Esophagus muscularis mucosa (tissue), 4 donors: ENCODE data around the gene KLKB1. TPM values are rescaled to one million over a fixed set of nuclear protein-coding genes. Genes with fewer than 3 reads are reported as not detected.
"Not testable (repeated sequence)": the region's sequence is repeated elsewhere in the genome, so short reads cannot be mapped to it uniquely, and the experiment has no call there.

Experiments used
- DNase-seq: peaks from one replicate; pipeline ENCODE4 v3.0.0-alpha.2; 2017; ENCODE audit errors: extremely low spot score
- H3K27ac ChIP-seq, 4 donors: fragments of 200-600 bp; sonication (generic); replicated peaks in 1 of 4; 1 replicate in 3 of 4; 2 replicates in 1 of 4; pipeline ENCODE4 v1.5.1; 2016 to 2019; ENCODE audit warnings: mild to moderate bottlenecking in 1 of 4
- H3K27me3 ChIP-seq, 4 donors: fragments of 200-600 bp; sonication (generic); one replicate each; pipeline versions ENCODE4 v1.5.1 to v1.6.0; 2016 to 2019
- H3K36me3 ChIP-seq, 4 donors: fragments of 200-600 bp; sonication (generic); one replicate each; pipeline ENCODE4 v1.5.1; 2016 to 2019
- H3K4me1 ChIP-seq, 4 donors: fragments of 200-600 bp; sonication (generic); one replicate each; pipeline ENCODE4 v1.5.1; 2016 to 2019
- H3K4me3 ChIP-seq, 4 donors: fragments of 200-600 bp; sonication (generic); 1 replicate in 2 of 4; 2 replicates in 2 of 4; pipeline ENCODE4 v1.5.1; 2016 to 2019; ENCODE audit warnings: mild to moderate bottlenecking in 4 of 4, moderate library complexity in 1 of 4
- H3K9me3 ChIP-seq, 4 donors: fragments of 200-600 bp; sonication (generic); 1 replicate in 3 of 4; 2 replicates in 1 of 4; pipeline ENCODE4 v1.5.1; 2016 to 2019
- CTCF ChIP-seq, 3 experiments: fragments of 200-600 bp in 2 of 3; fragments of 450-650 bp in 1 of 3; sonication (generic) in 2 of 3; IDR thresholded peaks; one replicate each; pipeline ENCODE4 v1.5.1; 2017 to 2019; ENCODE audit warnings: antibody characterized with exemption in 3 of 3, mild to moderate bottlenecking in 2 of 3, moderate library complexity in 1 of 3
- EP300 ChIP-seq: sonication (generic); formaldehyde crosslinking; IDR thresholded peaks from one replicate; pipeline ENCODE4 v1.6.1; 2017; ENCODE audit warnings: antibody characterized with exemption
- POLR2A ChIP-seq: fragments of 450-650 bp; IDR thresholded peaks from one replicate; pipeline ENCODE4 v1.6.1; 2017; ENCODE audit warnings: antibody characterized with exemption, moderate library complexity, mild to moderate bottlenecking, low read depth
- POLR2AphosphoS5 ChIP-seq, 2 donors: sonication (generic); formaldehyde crosslinking; IDR thresholded peaks; one replicate each; pipeline ENCODE4 v1.6.1; 2017; ENCODE audit warnings: antibody characterized with exemption in 2 of 2
- WGBS: methylation state at CpG from one replicate; pipeline ENCODE4 v1.1.5; 2018; 5-methylcytosine and 5-hydroxymethylcytosine counted together
- intact Hi-C: fragments of 100-400 bp; cut with DNase I; formaldehyde crosslinking; loops from one replicate; pipeline ENCODE4 v1.15.1; 2023
- total RNA-seq, 4 donors: library from RNA; depleted of rRNA; stranded (reverse); fragments of >200 nt; gene quantifications; one replicate each; pipeline versions ENCODE4 v1.1.0 to v1.2.1, GENCODE V29; 2016

KLKB1 gene
- total RNA-seq, 4 donors from 2014 or later = 0.45 to 2.0 (median 0.83) TPM

GRCh38 chr4:186264660-186265059 is 37.4 kb downstream of the KLKB1 start:
- peaks cover 0 to 9% (median 0%) of the 10 kb centered on the region in 4 donors for H3K27me3 ChIP-seq
- H3K4me3 ChIP-seq = no peak overlapping the region
- intact Hi-C loops = no loop called here

GRCh38 chr4:186265250-186265649 is 37.9 kb downstream of the KLKB1 start:
- 92% methylated on average over 11 of the region's 11 CpGs for WGBS
- intact Hi-C loops, H3K27me3 ChIP-seq: not testable (repeated sequence)

More at GRCh38 chr4:186264660-186265059, 37.4 kb downstream of the KLKB1 start:
- no peaks in the 10 kb centered on the region for H3K9me3 ChIP-seq
- TF ChIP-seq EP300 (no peak), POLR2A (no peak), CTCF (IDR thresholded peaks at IDR 0.05) (no peak), POLR2AphosphoS5 (IDR thresholded peaks at IDR 0.05) (no peak)
- no peaks in the 10 kb centered on the region for H3K4me1 ChIP-seq
- DNase-seq = no peak
- 91% methylated on average over 7 of the region's 7 CpGs for WGBS
- no peaks in the 10 kb centered on the region for H3K36me3 ChIP-seq
- H3K27ac ChIP-seq = no peak overlapping the region

GRCh38 chr4:186265683-186266652 is 38.7 kb downstream of the KLKB1 start, which contains the start of gene F11:
Gene F11, plus strand, starts transcription at chr4:186266189. Its CDS starts 948 bp downstream, at chr4:186267137.
- WGBS = 78% methylated on average over 10 of the region's 10 CpGs
- Histone ChIP-seq H3K36me3 (no peaks in the 10 kb centered on the region), H3K27ac (no peak within 1 kb of the TSS), H3K4me3 (no peak within 1 kb of the TSS), H3K27me3 (peaks cover 0 to 9% (median 0%) of the 10 kb centered on the region in 4 donors), H3K9me3 (no peaks in the 10 kb centered on the region), H3K4me1 (no peaks in the 10 kb centered on the region)
- TF ChIP-seq POLR2A = no peak
- TF ChIP-seq CTCF (IDR thresholded peaks at IDR 0.05) = no peak
- no peak for TF ChIP-seq EP300
- no peak for TF ChIP-seq POLR2AphosphoS5 (IDR thresholded peaks at IDR 0.05)
- DNase-seq = no peak
- intact Hi-C loops = no loop called here

More at GRCh38 chr4:186265250-186265649, 37.9 kb downstream of the KLKB1 start:
- H3K9me3 ChIP-seq, H3K36me3 ChIP-seq, H3K27ac ChIP-seq, H3K4me3 ChIP-seq, H3K4me1 ChIP-seq, DNase-seq: not testable (repeated sequence)

GRCh38 chr4:186266729-186267456 is 39.6 kb downstream of the KLKB1 start:
- no peak overlapping the region for H3K27ac ChIP-seq
- WGBS = 34% methylated on average over 8 of the region's 8 CpGs
- TF ChIP-seq CTCF (IDR thresholded peaks at IDR 0.05) (no peak), POLR2AphosphoS5 (IDR thresholded peaks at IDR 0.05) (no peak), POLR2A (no peak), EP300 (no peak)

More at GRCh38 chr4:186266729-186267456, 39.6 kb downstream of the KLKB1 start:
- Histone ChIP-seq H3K4me1 (no peaks in the 10 kb centered on the region), H3K4me3 (no peak overlapping the region), H3K27me3 (peaks cover 0 to 9% (median 0%) of the 10 kb centered on the region in 4 donors), H3K9me3 (no peaks in the 10 kb centered on the region), H3K36me3 (no peaks in the 10 kb centered on the region)
- DNase-seq = no peak
- intact Hi-C loops = no loop called here
